Epithelial cell of esophagus (primary cell): Measurements from ENCODE around the gene ANO7.

Source experiments
- DNase-seq: peaks from one replicate; pipeline ENCODE4 v3.0.0; 2010; ENCODE audit warnings: low read depth
- H3K4me3 ChIP-seq: 2 replicates; pipeline ENCODE4 v1.5.1; 2011; ENCODE audit warnings: mild to moderate bottlenecking, low read length, control low read depth
- TF ChIP-seq, protein P1 (sequence below): IDR thresholded peaks from 2 replicates; pipeline ENCODE4 v1.5.1; 2011; ENCODE audit warnings: low read depth, mild to moderate bottlenecking, low read length, control low read depth, inconsistent platforms; ENCODE audit not compliant: insufficient read depth; ENCODE audit errors: missing control alignments

The ANO7 gene, protein sequence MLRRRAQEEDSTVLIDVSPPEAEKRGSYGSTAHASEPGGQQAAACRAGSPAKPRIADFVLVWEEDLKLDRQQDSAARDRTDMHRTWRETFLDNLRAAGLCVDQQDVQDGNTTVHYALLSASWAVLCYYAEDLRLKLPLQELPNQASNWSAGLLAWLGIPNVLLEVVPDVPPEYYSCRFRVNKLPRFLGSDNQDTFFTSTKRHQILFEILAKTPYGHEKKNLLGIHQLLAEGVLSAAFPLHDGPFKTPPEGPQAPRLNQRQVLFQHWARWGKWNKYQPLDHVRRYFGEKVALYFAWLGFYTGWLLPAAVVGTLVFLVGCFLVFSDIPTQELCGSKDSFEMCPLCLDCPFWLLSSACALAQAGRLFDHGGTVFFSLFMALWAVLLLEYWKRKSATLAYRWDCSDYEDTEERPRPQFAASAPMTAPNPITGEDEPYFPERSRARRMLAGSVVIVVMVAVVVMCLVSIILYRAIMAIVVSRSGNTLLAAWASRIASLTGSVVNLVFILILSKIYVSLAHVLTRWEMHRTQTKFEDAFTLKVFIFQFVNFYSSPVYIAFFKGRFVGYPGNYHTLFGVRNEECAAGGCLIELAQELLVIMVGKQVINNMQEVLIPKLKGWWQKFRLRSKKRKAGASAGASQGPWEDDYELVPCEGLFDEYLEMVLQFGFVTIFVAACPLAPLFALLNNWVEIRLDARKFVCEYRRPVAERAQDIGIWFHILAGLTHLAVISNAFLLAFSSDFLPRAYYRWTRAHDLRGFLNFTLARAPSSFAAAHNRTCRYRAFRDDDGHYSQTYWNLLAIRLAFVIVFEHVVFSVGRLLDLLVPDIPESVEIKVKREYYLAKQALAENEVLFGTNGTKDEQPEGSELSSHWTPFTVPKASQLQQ

DNA sequence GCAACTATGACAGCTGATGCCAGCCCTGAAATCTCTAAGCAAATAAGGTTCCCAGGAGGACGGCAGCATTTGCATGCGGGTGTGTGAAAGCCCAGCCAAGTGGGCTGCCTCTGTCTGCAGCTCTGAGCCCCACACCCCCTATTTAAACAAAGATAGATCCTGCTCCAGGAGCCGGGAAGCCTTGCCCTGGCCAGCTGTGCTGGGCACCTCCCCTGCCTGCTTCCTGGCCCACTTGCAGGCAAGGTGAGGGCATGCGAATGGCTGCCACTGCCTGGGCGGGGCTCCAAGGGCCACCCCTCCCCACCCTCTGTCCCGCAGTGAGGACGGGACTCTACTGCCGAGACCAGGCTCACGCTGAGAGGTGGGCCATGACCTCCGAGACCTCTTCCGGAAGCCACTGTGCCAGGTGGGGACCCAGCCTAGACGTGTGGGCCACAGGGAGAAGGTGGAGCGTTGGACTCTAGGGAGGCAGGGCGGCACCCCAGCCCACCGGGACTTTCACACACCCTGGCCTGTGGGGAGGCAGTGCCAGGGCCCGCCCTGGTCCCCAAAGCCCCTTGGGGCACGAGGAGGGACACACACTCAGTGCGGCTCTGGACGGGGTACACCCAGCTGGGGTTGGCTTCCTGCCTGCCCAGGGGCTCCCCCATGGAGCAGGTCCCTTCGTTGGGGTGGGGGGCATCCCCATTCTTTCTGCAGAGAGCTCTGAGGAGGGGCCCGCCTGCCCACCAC lies at the start of gene ANO7:
Gene ANO7, plus strand, starts transcription at position 317 of the 732 bp plus-strand sequence. CDS start 1,387 bp downstream, outside the sequence.
- no peak for DNase-seq
- TF ChIP-seq, protein P1, sequence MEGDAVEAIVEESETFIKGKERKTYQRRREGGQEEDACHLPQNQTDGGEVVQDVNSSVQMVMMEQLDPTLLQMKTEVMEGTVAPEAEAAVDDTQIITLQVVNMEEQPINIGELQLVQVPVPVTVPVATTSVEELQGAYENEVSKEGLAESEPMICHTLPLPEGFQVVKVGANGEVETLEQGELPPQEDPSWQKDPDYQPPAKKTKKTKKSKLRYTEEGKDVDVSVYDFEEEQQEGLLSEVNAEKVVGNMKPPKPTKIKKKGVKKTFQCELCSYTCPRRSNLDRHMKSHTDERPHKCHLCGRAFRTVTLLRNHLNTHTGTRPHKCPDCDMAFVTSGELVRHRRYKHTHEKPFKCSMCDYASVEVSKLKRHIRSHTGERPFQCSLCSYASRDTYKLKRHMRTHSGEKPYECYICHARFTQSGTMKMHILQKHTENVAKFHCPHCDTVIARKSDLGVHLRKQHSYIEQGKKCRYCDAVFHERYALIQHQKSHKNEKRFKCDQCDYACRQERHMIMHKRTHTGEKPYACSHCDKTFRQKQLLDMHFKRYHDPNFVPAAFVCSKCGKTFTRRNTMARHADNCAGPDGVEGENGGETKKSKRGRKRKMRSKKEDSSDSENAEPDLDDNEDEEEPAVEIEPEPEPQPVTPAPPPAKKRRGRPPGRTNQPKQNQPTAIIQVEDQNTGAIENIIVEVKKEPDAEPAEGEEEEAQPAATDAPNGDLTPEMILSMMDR: no peak
- H3K4me3 ChIP-seq: no peak within 1 kb of the TSS

DNA sequence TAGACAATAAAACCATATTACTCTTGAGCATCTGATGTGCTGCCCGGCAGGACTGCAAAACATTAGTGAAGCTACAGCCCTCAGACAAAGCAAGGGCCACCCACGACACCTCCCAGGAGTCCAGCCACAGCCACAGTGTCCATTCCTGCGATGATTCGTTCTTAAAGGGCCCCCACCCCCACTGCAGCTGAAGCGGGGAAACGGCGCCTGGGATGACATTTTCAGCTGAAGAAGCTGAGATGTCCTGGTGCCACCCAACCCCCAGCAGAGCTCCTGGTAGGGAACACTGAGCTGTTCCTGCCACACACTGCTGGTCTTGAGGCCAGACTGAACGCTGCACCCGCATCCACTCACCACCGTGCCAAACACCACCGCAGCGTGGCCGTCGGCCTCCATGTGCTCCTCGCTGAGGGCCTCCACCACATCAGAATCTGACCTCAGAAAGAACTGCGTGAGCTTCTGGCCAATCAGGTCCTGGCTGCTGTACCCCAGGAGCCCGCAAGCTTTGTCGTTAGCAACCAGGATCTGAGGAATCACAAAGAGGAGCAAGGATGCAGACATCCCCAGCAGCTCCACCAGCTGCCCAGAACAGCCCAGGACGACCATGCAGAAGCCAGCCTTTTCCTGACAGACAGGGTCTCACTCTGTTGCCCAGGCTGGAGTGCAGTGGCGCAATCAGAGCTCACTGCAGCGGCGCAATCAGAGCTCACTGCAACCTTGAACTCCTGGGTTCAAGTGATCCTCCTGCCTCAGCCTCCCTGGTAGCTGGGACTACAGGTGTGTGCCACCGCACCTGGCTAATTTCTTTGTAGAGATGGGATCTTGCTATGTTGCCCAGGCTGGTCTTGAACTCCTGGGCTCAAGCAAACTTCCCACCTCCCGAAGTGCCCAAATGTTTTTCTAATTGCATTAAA lies 48.7 kb upstream of the ANO7 start:
- no peak overlapping the region for H3K4me3 ChIP-seq
- TF ChIP-seq, protein P1: no peak
- DNase-seq: no peak

DNA sequence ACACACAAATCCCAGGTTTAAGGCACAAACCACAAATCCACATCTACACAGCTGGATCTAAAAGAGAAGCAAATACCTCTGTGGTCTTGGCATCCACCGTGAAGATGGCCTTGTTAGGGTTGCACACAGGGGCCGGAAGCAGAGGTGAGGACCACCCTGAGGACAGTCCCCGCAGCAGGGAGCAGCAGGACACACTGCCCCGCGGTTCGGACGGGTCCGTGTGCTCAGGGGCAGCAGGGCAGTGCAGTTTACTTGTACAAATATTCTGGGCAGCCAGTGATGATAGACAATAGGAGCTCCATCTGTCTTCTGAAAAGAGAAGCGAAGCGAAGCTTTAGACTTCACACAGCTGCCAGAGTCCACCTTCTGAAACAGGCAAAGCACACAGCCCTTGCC lies 48.0 kb upstream of the ANO7 start:
- TF ChIP-seq, protein P1: no peak
- H3K4me3 ChIP-seq: no peak overlapping the region
- no peak for DNase-seq

DNA sequence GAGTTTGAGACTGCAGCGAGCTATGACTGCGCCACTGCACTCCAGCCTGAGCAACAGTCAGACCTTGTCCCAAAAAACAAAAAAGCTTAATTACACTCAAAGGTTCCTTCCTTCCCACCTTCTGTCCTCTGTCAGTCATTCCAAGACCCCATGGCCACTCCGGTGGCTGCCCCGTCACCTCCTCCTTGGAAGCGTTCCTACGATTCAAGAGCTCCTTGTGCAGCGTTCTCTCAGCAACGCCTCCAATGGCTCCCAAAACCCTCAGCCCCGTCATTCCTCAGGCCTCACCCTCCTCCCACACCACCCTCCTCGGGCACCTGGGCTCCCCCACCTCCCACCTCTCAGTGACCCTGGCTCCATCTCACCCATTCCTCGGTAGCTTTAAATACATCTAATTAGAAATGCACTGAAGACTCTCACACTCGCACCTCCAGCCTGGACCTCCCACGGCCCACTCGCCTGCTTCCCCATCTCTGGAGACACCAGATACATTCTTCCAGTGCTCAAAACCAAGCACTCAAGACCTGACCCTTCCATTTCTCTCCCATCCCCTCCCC lies 47.2 kb upstream of the ANO7 start:
- DNase-seq: no peak
- TF ChIP-seq, protein P1: no peak

DNA sequence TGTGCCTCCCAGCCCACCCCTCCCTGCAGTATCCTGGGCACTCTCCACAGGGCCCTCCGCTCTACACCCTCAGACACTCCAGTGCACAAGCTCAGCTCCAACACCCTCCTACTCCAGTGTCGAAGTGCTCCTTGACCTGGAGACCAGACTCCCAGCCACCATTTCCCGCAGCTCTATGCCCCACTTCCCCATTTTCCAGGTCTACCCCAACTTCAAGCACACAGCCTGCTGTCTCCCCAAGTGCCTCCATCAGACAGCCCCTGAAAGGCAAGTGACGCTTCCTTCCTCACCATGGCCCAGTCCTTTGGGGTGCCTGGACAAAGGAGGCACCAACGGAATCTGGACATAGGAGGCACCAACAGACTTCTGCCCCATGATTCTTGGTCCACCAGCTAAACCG lies 46.4 kb upstream of the ANO7 start:
- H3K4me3 ChIP-seq: no peak overlapping the region
- TF ChIP-seq, protein P1: no peak
- DNase-seq: no peak

More for the DNA sequence above, 47.2 kb upstream of the ANO7 start:
- H3K4me3 ChIP-seq: no peak overlapping the region
